DMS 273 (cell line): Measurements from ENCODE around the gene SNX30.

ENCODE experiments used
- DNase-seq: peaks from one replicate; lab custom pipeline; 2025; ENCODE audit not compliant: unreplicated experiment; lab: John Stamatoyannopoulos, UW

Gene SNX30

DNA sequence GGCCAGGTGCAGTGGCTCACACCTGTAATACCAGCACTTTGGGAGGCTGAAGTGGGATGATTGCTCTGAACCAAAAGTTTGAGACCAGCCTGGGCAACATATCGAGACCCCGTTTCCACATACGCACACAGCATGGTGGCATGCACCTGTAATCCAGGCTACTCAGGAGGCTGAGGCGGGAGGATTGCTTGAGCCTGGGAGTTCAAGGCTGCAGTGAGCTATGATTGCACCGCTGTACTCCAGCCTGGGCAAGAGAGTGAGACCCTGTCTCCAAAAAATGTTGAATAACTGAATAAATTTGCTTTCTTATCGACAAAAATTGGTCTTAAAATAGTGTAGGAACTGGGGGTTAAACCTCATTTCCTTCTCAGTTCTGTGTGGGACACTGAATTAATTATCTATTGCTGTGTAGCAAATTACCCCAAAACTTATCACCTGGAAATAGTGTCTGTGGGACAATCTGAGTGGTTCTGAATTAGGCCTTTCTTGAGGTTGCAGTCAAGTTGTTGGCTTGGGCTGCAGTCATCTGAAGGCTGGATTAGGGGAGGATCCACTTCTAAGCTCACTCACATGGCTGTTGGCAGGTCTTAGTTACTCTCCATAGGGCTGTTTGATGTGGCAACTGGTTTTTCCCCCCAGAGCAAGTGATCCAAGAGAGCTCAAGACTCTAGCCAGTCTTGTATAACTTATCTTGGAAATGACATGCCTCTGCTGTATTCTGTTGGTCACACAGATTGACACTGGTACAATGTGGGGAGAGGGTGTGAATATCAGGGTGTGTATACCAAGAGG, 2.0 kb downstream of the SNX30 start:
- no peak for DNase-seq

DNA sequence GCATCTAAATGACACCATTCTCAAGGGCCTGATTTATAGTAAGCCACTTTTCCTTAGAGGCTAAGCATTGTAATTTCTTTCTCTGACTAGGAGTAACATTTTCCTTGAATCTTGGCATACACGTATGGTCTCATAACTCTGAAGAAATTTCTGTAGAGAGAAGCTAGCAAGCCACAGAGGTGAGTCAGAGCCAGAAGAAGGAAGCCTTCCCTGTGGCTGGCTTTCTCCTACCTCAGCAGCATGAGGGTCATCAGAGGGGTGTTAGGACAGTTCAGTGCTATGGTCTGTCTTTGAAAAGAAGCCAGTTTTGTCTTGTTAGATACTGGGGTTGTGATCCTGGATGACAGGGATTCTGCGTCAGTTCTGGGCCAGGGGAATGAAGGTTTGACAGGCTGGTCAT, 3.2 kb downstream of the SNX30 start:
- no peak for DNase-seq

DNA sequence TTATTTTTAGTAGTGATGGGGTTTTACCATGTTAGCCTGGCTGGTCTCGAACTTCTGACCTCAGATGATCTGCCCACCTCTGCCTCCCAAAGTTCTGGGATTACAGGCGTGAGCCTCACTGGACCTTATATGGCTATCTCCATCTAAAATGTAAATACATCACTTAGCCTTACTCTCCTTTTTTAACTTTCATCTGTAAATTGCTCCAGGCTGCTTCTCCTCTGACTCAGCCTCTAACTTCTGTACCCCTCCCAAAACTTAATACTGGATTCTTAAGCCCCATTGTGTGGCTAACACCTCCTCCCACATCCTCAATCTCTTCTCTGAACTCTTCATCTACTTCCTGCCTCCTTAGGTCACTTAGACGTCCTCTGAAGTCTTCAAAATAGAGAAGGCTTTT, 4.0 kb downstream of the SNX30 start:
- no peak for DNase-seq

DNA sequence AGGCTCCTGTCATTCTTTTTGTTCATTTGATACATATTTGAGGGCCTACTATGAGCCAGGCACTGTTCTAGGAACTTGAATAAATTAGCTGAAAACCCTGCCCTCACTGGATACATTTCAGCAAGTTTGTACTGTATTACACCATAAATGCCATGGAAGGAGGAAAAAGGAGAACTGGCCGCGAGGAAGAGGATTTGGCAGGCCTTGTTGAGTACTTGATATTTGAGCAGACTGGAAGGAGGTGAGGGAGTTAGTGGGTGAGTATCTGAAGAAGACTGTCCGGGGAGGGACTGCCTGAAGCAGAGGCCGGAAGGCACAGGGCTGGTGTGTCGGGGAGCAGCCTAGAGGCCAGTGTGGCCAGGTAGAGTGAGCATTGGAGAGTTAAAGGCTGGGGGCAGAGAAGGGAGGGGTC, 4.5 kb downstream of the SNX30 start:
- DNase-seq, result peak; percentile 10

DNA sequence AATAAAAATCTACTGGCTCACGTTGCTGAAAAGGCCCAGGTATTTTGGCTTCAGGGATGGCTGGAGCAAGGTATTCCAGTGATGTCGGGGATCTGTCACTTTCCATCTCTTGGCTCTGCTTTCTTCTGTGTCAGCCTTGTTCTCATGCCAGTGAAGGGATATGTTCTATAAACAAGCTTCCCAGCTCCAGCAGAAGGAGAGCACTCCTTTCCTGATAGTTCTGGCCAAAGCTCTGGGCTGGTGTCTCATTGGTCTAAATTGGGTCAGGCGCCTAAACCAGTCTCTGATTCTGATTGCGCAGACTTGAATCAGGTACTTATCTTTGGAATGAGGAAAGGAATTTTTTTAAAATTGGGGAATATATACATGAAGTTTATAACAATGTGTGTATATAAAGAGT, 5.1 kb downstream of the SNX30 start:
- no peak for DNase-seq

DNA sequence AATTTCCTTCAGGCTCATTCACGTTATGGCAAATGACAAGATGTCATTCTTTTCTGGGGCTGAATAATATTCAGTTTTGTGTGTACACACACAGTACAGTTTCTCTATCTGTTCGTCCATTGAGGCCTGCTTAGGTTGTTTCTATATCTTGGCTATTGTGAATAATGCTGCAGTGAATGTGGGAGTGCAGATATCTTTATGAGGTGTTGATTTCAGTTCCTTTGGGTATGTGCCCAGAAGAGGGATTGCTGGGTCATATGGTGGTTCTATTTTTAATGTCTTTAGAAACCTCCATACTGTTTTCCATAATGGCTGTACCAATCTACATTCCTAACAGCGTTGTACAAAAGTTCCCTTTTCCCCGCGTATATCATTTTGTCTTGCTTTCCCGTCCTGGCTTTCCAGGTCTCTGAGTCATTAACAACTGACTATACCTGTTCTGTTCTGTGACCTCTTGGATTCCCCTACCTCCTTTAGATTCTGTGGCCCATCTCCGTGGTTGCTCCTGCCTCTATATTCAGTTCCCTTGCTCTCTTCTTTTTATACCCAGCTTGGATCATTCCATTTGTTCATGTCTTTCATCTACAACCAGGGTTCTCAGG, 6.8 kb downstream of the SNX30 start:
- DNase-seq, result peak; percentile 70

DNA sequence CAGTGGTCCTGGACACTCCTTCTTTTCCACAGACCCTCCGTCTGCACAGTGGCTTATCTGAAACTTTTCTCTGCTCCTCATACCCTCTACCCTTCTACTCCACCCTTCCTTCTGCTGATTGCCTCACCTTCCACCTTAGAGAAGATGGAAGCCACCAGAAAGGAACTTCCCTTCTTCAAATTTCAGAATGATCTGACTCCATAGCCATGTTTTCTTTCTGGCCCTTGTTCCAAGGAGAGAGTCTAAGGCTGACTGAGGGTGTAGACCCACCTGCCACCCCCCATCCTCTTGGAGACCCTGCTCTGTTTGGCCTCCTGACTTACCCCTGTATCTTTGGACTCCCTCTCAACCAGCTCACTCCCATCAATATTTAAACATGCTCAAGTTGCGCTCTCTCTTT, 7.4 kb downstream of the SNX30 start:
- DNase-seq, result no peak

DNA sequence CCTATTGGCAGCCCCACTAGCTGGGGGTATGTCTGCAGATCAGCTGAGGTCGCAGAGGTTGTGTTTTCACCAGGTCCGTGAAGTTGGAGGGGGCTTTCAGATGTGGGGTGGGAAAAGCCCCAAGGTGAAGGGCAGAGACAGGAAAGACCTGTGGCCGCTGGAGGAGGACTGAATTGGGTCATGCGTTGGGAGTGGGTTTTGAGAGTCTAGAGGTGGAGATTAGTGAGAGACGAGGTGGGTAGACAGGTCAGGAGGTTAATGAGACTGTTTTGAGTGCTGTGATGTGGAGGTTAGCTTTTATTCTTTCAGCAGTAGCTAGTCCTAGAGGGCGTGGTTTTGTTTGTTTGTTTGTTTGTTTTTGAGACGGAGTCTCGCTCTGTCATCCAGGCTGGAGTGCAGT, 10.3 kb downstream of the SNX30 start:
- DNase-seq, result no peak

DNA sequence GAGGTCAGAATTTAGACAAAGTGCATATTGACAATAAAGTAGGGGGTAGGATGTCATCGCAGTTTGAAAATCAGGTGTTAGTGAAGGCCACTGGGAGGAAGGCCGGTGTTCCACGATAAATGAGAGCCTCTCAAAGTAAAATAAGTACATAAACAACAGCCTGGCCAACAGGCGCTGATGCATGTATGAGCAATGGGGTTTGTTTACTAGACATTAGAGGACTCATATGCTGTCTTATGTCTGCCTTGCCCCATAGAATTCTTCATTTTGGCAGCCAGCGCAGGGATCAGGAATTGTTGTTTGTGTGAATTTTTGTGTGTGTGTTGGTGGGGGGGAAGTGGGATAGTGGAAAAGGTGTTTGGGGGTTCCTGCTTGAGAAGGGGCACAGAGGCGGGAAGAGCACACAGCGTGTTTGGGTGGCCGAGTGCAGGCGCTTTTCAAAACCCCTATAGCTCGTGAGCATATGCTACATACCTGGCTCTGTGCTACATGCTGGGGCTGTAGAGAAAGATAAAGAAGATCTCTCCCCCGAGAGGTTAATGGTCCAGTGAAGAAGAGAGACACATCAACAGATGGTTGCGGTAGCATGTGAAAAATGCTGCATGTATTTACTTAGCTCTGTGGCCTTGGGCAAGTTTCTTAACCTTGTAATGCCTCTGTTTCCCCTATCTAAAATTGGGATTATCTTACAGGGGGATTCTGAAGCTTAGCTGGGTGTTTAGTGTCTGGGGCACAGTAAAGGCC, 11.5 kb downstream of the SNX30 start:
- DNase-seq, result no peak

DNA sequence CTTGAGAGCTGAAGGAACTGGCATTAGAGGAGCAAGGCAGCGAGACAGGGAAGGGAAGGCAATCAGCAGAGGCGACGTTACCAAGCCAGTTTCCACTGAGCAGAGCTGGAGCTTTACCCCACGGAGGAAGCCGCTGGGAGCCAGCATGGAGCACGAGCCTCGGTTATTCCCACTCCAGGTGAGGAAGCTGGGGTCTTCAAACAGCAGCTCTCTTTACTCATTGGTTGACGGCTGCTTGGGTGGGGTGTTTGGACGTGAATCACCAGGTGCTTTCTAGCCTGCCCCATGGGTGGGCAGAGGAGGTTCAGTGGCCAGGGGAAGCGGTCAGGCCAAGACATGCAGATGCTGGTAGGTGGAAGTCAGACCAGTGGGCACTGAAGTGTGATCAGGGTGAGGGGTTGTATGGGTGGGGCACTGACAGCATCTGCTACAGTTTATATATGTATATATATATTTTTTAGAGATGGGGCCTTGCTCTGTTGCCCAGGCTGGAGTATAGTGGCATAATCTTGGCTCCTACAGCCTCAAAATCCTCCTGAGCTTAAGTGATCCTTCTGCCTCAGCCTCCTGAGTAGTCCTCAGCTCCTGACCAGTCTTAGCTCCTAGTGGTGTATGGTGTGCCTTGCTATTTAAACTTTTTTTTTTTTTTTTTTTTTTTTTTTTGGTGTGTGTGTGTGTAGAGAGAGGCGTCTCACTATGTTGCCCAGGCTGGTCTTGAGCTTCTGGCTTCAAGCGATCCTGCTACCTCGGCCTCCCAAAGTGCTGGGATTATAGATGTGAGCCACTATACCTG, 12.4 kb downstream of the SNX30 start:
- DNase-seq, result no peak

DNA sequence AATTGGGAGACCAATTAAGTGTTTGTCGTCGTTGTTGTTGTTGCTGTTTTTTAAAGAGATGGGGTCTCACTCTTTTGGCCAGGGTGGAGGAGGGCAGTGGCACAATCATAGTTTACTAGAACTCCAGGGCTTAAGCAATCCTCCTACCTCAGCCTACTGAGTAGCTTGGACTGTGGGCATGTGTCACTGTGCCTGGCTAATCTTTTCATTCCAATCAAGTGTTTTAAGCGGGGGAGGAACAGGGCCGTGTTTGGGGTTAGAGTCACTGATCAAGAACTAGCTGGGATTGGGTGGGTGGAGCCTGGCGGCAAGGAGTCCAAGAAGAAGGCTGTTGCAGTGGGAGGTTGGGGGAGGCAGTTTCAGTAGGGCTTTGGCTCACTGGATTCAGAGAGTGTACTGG, 13.8 kb downstream of the SNX30 start:
- no peak for DNase-seq

DNA sequence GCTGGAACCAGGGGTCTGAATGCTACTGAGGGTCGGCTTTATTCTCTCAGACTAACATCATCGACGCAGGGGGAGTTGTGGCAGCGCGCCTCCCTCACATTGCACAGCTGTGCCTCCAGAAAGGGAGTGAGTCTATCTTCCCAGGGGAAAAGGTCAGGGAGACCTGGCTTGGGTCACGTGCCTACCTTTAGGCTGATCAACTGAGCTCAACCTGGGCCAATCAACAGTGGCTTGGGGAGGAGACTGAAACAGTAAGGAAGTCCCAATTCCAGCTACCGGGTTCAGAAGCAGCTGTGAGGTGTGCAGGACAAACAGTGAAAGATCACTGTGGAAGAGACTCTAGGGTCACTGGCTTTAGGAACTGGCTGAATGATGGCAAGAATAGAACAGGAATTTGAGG, 14.3 kb downstream of the SNX30 start:
- no peak for DNase-seq

DNA sequence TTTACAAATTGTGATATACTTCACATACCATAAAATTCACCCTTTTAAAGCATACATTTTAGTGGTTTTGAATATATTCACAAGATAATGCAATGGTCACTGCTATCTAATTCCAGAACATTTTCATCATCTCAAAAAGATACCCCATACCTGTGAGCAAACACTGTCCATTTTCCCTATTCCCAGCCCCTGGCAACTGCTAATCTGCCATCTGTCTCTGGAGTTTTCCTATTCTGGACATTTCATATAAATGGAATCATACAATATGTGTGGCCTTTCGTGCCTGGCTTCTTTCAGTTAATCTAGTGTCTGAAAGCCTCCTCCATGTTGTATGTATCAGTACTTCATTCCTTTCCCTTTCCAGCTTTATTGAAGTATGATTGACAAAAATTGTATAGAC, 14.7 kb downstream of the SNX30 start:
- no peak for DNase-seq

DNA sequence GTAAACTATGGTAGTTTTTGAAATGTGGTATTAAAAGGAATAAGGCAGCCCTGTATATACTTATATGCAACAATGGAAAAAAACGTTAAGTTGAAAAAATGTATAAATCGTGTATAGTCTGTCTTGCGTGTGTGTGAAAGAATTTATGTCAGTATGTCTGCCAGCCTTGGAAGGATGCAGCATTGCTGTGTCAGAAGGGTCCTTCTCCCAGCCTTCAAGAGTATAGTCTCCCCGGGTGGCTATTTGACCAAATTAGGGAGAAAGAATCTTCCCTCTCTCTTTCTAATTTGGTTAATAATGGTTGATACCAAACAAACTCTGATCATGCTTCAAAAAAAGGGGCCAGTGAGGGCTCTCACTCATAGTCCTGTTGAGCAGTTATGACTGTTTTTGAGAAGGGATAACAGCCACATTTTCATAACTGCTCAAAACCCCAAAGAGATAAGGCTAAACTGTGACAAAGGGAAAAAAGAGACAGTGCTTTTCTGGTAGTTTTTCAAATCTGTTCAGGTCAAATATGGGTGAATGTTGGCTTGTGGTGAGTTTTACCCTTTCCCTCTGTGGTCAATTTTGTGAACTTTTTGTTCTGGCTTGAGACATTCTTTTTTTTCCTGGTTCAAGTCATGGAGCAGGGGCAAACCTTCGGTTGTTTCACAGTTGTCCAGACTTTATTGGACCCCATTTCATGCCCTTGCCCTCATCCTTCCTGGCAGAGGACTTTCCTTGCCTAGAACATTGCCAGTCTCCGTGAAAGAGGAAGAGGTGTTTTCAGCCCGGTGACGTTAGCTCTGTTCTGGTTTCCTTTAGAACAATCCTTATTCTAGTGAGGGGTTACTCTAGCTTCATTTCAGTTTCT, 21.0 kb downstream of the SNX30 start:
- DNase-seq, result no peak

DNA sequence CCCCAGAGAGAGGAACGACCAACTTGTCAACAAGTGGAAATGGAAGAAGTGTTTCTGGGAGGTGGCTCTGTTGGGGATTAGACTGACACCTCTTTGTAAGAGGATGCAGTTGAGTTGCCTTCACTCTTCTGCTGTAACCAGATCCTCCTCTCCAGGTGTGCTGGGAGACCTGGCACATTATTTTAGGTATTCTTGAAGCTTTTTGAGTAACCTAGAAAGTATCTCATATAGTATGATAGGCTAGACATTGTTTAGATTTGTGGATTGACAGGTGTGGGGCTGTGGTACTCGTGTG, 21.6 kb downstream of the SNX30 start:
- no peak for DNase-seq

DNA sequence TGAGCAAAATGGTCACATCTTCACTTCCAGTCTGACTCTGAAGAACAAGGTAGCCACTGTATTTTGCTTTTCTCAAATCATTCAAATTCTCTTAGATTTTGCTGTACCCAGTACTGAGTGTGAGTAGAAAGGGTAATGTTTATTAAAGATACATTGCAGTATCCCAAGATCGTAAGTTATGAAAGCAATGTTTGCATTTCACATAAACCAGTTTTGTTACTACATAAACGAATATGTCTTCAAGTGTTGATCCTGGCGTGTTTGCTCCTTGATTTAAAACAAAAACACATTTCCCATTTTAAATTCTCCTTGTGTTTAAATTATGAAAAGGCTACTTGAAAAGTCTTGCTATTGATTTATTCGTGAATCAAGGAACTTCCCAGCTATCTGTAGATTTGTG, 22.0 kb downstream of the SNX30 start:
- DNase-seq, result no peak

DNA sequence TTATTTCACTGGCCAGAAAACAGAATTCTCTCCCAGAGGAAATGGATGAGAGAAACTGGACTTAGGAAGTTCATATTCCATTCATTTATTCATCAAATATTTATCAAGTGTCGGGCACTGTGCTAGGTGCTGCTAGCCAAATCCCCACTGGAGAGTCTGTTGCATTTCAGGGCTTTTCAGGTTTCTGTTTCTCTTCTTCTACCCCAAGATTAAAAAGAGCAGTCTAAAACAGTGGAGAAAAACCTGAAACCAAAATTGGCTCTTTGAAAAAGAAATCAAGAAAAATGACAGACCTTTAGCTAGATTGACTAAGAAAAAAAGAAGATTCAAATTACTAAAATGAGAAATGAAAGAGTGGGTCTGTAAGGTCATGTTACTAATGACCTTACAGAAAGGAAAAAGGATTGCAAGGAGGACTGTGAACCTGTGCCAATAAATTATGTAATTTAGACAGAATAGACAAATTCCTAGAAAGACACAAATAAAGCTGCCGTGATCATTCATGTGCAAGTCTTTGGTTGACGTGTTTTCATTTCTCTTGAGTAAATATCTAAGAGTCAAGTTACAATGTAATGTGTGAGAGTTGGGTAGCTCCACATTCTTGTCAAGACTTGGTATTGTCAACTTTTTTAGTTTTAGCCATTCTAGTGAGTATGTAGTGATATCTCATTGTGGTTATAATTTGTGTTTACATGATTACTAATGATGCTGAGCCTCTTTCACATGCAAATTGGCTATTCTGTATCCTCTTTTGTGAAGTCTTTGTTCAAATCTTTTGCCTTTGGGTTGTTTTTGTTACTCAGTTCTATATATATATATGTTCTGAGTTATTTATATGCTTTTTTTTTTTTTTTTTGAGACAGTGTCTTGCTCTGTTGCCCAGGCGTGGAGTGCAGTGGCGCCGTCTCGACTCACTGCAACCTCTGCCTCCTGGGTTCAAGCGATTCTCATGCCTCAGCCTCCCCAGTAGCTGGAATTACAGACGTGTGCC, 23.7 kb downstream of the SNX30 start:
- no peak for DNase-seq

DNA sequence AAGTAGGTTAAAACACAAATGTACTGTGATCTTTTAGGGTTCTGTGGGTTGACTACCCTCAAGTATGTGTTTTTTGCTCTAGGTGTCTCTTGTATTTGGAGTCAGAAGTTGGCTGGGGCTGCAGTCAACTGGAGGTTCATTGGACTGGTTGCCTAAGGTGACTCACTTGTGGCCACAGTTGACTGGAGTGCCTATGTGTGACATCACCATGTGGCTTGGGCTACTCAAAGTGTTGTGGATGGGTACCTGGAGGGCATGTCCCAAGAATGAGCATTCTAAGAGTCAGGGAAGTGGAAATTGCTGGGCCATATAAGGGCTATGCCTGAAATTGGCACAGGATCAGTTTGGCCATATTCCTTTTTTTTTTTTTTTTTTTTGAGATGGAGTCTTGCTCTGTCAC, 27.4 kb downstream of the SNX30 start:
- no peak for DNase-seq

DNA sequence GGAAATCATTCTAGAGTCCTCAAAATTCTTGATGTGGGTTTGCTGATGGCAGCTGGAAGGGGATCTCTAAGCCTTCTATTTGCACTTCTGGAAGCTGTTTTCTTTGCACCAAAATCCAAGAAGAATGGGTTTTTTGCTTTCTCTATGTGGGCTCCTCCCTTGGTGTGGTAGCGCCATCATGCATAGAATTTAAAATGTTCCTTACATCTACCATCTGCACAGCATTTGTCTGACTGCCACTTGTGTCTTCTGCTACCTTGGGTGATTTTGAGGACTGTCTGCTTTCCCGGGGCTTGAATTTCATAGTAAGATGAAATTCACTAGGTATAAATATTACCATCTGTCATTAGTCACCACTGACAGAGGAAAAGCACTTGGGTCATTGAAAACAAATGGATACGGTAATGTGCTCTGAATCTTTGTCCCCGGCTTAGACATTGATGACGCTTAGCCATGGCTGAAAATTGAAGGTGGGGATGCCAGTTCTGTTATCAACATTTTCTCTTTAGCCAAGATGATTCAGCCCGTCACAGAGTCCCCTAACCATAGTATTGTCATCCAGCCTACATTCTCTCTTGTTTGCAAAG, 30.0 kb downstream of the SNX30 start:
- DNase-seq, result peak; percentile 25
